Right cardiac atrium (tissue), 5 donors: Measurements from ENCODE around the gene GPC5. TPM values are rescaled to one million over a fixed set of nuclear protein-coding genes. Genes with fewer than 3 reads are reported as not detected.
"Not testable (repeated sequence)": the region's sequence is repeated elsewhere in the genome, so short reads cannot be mapped to it uniquely, and the experiment has no call there.

Experiments used
- ATAC-seq, 2 donors: fragments of 200-7000 bp; cut with Tn5 transposase; one replicate each; pipeline versions ENCODE4 v1.8.0 to v1.9.1; 2020; ENCODE audit warnings: moderate library complexity in 2 of 2, mild to moderate bottlenecking in 1 of 2
- DNase-seq, 3 donors: peaks; one replicate each; pipeline ENCODE4 v3.0.0-alpha.2; 2020
- H3K27ac ChIP-seq: one replicate; pipeline ENCODE4 v1.5.1; 2013; ENCODE audit warnings: mild to moderate bottlenecking, low read length, control low read depth, moderate library complexity
- H3K27me3 ChIP-seq: one replicate; pipeline ENCODE4 v1.6.1; 2013; ENCODE audit not compliant: control insufficient read depth, insufficient read depth
- H3K4me1 ChIP-seq: one replicate; pipeline ENCODE4 v1.6.1; 2013; ENCODE audit warnings: low read length; ENCODE audit not compliant: control insufficient read depth, insufficient read depth
- H3K4me3 ChIP-seq: one replicate; pipeline ENCODE4 v1.5.1; 2013; ENCODE audit warnings: low read length, control low read depth
- H3K9me3 ChIP-seq: one replicate; pipeline ENCODE4 v1.6.1; 2013; ENCODE audit warnings: low read length; ENCODE audit not compliant: control insufficient read depth
- WGBS: extraction: QIAGEN DNeasy Blood & Tissue Kit; methylation state at CpG from one replicate; pipeline ENCODE4 v1.1.7; 2013; 5-methylcytosine and 5-hydroxymethylcytosine counted together
- intact Hi-C, 4 donors: fragments of 100-400 bp; cut with DNase I; formaldehyde crosslinking; loops; one replicate each; pipeline versions ENCODE4 v1.11.0 to v1.14.0; 2022 to 2023
- polyA plus RNA-seq: library from polyadenylated mRNA; stranded (reverse); fragments of 200-250 nt; gene quantifications from one replicate; pipeline ENCODE4 v1.2.3, GENCODE V29; 2013
- total RNA-seq, 4 donors: library from RNA; stranded (reverse); fragmentation: NEBNext Ultra II Directional; extraction: Animal tissue kit (Norgen Biotek cat#: 25700); gene quantifications; one replicate each; pipeline ENCODE4 v1.2.1, GENCODE V29; 2021
- donor health status: healthy with polysubstance abuse.
- donor health status: DM: no; HTN: yes; CAD: no.
- donor health status: DM: no; HTN: no; CAD: no.
- donor health status: DM: no; HTN: yes; CAD: no; lungs with severe emphysema.
- donor health status: DM: yes; HTN: yes; CAD: no.

GPC5 gene
- total and polyA plus RNA-seq, 5 donors: 0.99 to 4.3 (median 2.6) TPM

DNA sequence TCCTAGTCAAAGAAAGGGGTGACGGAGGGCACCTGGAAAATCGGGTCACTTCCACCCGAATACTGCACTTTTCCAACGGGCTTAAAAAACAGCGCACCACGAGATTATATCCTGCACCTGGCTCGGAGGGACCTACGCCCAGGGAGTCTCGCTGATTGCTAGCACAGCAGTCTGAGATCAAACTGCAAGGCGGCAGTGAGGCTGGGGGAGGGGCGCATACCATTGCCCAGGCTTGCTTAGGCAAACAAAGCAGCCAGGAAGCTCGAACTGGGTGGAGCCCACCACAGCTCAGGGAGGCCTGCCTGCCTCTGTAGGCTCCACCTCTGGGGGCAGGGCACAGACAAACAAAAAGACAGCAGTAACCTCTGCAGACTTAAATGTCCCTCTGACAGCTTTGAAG, 1354.3 kb downstream of the GPC5 start:
- intact Hi-C loops, H3K4me3 ChIP-seq, H3K27me3 ChIP-seq, H3K9me3 ChIP-seq, ATAC-seq, H3K4me1 ChIP-seq, DNase-seq, H3K27ac ChIP-seq: not testable (repeated sequence)
- 79% methylated on average over 12 of the region's 12 CpGs for WGBS

DNA sequence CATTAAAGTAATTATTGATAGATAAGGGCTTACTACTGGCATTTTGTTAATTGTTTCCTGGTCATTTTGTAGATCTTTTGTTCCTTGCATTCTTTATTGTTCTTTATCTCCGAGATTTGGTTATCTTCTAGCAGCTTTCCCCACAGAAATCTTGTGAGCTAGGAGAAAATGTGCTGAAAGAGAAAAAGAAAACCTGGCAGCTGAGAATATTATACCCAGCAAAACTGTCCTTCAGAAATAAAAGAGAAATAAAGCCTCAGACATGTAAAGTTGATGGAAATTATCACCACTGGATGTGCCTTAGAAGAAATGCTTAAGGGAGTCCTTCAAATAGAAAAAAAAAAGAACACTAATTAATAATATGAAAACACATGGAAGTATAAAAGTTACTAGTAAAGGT, 1363.3 kb downstream of the GPC5 start:
- intact Hi-C loops: no loop called here
- WGBS: 34% methylated on average over 1 of the region's 1 CpG
- DNase-seq (no peak), ATAC-seq (no peak)
- no peaks in the 10 kb centered on the region for H3K4me1 ChIP-seq
- no peaks in the 10 kb centered on the region for H3K27me3 ChIP-seq
- H3K4me3 ChIP-seq: no peak overlapping the region
- H3K27ac ChIP-seq: no peak overlapping the region
- H3K9me3 ChIP-seq: no peaks in the 10 kb centered on the region

GRCh38 chr13:92767468-92767867, 1369.0 kb downstream of the GPC5 start:
- 85% methylated on average over 3 of the region's 3 CpGs for WGBS
- no peak for ATAC-seq
- H3K4me1 ChIP-seq: no peaks in the 10 kb centered on the region
- no peak for DNase-seq
- no peaks in the 10 kb centered on the region for H3K9me3 ChIP-seq
- no peak overlapping the region for H3K27ac ChIP-seq
- no peak overlapping the region for H3K4me3 ChIP-seq
- intact Hi-C loops: no loop called here
- no peaks in the 10 kb centered on the region for H3K27me3 ChIP-seq

GRCh38 chr13:92768602-92769001, 1370.2 kb downstream of the GPC5 start:
- Histone ChIP-seq H3K27ac (no peak overlapping the region), H3K4me1 (no peaks in the 10 kb centered on the region), H3K9me3 (no peaks in the 10 kb centered on the region), H3K27me3 (no peaks in the 10 kb centered on the region), H3K4me3 (no peak overlapping the region)
- intact Hi-C loops: no loop called here
- ATAC-seq (no peak), DNase-seq (no peak)
- 72% methylated on average over 4 of the region's 4 CpGs for WGBS

GRCh38 chr13:92769046-92769445, 1370.6 kb downstream of the GPC5 start:
- H3K4me1 ChIP-seq: no peaks in the 10 kb centered on the region
- no peak overlapping the region for H3K27ac ChIP-seq
- ATAC-seq (no peak), DNase-seq (no peak)
- intact Hi-C loops: no loop called here
- no peaks in the 10 kb centered on the region for H3K27me3 ChIP-seq
- H3K4me3 ChIP-seq: no peak overlapping the region
- WGBS: 88% methylated on average over 1 of the region's 1 CpG
- no peaks in the 10 kb centered on the region for H3K9me3 ChIP-seq

DNA sequence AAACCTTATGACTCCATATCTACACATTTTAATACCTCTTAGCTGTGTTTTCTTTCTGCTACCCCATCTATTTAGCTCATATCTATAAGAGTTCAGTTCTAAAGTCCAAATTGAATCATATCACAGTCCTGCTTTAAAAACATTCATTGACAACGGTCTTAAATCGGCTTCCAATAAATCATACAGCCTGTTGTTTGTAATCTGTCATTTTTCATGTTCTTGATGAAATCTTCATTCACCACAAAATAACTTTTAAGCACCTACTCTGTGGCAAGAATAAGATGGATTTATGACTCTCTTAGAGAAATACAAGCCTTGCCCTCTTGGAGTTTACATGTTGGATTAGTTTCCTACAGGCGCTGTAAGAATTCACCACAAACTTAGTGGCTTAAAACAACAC, 1377.2 kb downstream of the GPC5 start:
- intact Hi-C loops: no loop called here

GRCh38 chr13:92781965-92782690, 1383.7 kb downstream of the GPC5 start:
- intact Hi-C loops: no loop called here
- ATAC-seq: no peak
- WGBS: 82% methylated on average over 7 of the region's 7 CpGs

More for the DNA sequence above, 1377.2 kb downstream of the GPC5 start:
- no peak for ATAC-seq
- Histone ChIP-seq H3K4me1 (no peaks in the 10 kb centered on the region), H3K27ac (no peak overlapping the region), H3K4me3 (no peak overlapping the region), H3K27me3 (no peaks in the 10 kb centered on the region), H3K9me3 (no peaks in the 10 kb centered on the region)
- DNase-seq: no peak
- WGBS: 87% methylated on average over 3 of the region's 3 CpGs

DNA sequence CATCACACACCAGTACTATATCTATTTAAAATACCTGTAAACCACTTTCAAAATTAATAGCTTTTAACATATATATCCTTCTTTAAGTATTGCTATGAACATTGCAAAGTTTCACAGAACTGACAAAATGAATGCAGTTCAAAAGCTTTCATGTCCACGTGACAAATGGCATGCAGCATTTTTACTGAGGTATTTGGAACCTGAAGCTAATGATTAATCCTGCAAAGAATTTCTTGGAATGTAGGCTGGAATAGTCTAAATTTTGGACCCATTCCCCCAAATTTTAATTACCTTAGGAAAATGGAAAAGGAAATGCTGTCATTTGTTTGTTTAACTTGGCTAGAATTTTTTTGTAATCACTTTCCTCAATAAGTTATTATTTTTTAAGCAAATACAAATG, 1404.4 kb downstream of the GPC5 start:
- ATAC-seq (no peak), DNase-seq (no peak)
- Histone ChIP-seq H3K4me3 (no peak overlapping the region), H3K27me3 (no peaks in the 10 kb centered on the region), H3K27ac (no peak overlapping the region), H3K9me3 (no peaks in the 10 kb centered on the region), H3K4me1 (no peaks in the 10 kb centered on the region)
- intact Hi-C loops: no loop called here
- WGBS: 42% methylated on average over 1 of the region's 1 CpG

More at GRCh38 chr13:92781965-92782690, 1383.7 kb downstream of the GPC5 start:
- H3K27ac ChIP-seq: no peak overlapping the region
- H3K4me1 ChIP-seq: no peaks in the 10 kb centered on the region
- H3K9me3 ChIP-seq: no peaks in the 10 kb centered on the region
- no peak overlapping the region for H3K4me3 ChIP-seq
- DNase-seq: no peak
- H3K27me3 ChIP-seq: no peaks in the 10 kb centered on the region

DNA sequence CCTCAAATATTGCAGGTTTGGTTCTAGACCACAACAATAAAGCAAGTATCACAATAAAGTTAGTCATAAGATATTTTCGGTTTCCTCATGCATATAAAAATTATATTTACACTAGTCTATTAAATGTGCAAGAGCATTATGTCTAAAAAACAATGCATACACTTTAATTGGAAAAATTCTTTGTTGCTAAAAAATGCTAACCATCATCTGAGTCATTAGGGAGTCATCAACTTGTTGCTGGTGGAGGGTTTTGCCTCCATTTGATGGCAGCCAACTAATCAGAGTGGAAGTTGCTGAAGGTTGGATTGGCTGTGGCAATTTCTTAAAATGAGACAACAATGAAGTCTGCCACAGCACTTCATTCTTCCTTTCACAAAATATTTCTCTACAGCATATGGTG, 1405.9 kb downstream of the GPC5 start:
- intact Hi-C loops: no loop called here
- DNase-seq: no peak
- ATAC-seq: no peak
- WGBS: 88% methylated on average over 1 of the region's 1 CpG
- Histone ChIP-seq H3K9me3 (no peaks in the 10 kb centered on the region), H3K4me3 (no peak overlapping the region), H3K27me3 (no peaks in the 10 kb centered on the region), H3K27ac (no peak overlapping the region), H3K4me1 (no peaks in the 10 kb centered on the region)

DNA sequence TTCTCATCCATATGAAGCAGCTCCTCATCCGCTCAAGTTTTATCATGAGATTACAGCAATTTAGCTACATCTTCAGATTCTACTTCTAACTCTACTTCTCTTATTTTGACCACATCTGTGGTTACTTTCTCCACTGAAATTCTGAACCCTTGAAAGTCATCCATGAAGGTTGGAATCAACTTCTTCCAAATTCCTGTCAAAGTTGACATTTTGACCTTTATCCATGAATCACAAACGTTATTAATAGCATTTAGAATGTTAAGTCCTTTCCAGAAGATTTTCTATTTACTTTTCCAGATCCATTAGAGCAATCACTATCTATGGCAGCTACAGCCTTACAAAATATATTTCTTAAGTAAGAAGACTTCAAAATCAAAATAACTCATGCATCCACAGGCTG, 1406.5 kb downstream of the GPC5 start:
- no peaks in the 10 kb centered on the region for H3K9me3 ChIP-seq
- WGBS: 62% methylated on average over 2 of the region's 2 CpGs
- H3K4me1 ChIP-seq: no peaks in the 10 kb centered on the region

DNA sequence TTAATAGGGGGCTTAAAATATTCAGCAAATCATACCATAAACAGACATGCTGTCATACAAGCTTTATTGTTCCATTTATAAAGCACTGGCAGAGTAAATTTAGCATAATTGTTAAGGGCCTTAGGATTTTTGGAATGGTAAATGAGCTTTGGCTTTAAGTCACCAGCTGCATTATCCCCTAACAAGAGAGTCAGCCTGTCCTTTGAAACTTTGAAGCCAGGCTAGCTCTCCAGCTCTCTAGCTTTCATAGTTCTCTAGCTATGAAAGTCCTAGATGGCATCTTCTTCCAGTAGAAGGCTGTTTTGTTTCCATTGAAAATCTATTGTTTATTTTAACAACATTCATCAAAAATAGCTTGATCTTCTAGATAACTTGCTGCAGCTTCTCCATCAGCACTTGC, 1407.3 kb downstream of the GPC5 start:
- Histone ChIP-seq H3K4me3 (peak overlapping the region; percentile 24), H3K4me1 (no peaks in the 10 kb centered on the region), H3K9me3 (no peaks in the 10 kb centered on the region), H3K27ac (no peak overlapping the region), H3K27me3 (no peaks in the 10 kb centered on the region)
- intact Hi-C loops: no loop called here
- DNase-seq (no peak), ATAC-seq (no peak)

More for the DNA sequence above, 1406.5 kb downstream of the GPC5 start:
- H3K27ac ChIP-seq: no peak overlapping the region
- no peak for DNase-seq
- ATAC-seq: no peak
- H3K27me3 ChIP-seq: no peaks in the 10 kb centered on the region
- no peak overlapping the region for H3K4me3 ChIP-seq
- intact Hi-C loops: no loop called here

GRCh38 chr13:92806215-92806614, 1407.8 kb downstream of the GPC5 start:
- ATAC-seq (peak; percentile 51 to 70), DNase-seq (no peak)
- 44% methylated on average over 4 of the region's 4 CpGs for WGBS
- H3K27me3 ChIP-seq: no peaks in the 10 kb centered on the region
- H3K4me1 ChIP-seq: no peaks in the 10 kb centered on the region
- H3K4me3 ChIP-seq: peak overlapping the region; percentile 24
- no peaks in the 10 kb centered on the region for H3K9me3 ChIP-seq
- H3K27ac ChIP-seq: no peak overlapping the region
- intact Hi-C loops: no loop called here
